HS-27A (cell line): ENCODE data around the gene ERLEC1.
A peak's percentile ranks its signal among the peaks of the same experiment; 100 is the strongest.
"Not testable (repeated sequence)": the region's sequence is repeated elsewhere in the genome, so short reads cannot be mapped to it uniquely, and the experiment has no call there.

Experiments used
- DNase-seq: peaks from one replicate; pipeline ENCODE4 v3.0.0-alpha.2; 2012; ENCODE audit warnings: low read depth, missing footprints

ERLEC1 gene

DNA sequence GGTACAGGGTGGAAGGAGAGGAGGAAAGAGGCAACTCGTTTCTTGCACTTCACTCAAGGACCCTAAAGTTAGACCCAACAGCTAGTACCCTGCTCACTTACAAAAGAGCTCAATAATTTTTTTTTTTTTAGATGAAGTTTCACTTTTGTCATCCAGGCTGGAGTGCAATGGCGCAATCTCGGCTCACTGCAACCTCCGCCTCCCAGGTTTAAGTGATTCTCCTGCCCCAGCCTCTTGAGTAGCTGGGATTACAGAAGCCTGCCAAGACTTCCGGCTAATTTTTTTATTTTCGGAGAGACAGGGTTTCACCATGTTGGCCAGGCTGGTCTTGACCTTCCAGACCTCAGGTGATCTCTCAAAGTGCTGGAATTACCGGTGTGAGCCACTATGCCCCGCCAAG, 4.2 kb upstream of the ERLEC1 start:
- no peak for DNase-seq

DNA sequence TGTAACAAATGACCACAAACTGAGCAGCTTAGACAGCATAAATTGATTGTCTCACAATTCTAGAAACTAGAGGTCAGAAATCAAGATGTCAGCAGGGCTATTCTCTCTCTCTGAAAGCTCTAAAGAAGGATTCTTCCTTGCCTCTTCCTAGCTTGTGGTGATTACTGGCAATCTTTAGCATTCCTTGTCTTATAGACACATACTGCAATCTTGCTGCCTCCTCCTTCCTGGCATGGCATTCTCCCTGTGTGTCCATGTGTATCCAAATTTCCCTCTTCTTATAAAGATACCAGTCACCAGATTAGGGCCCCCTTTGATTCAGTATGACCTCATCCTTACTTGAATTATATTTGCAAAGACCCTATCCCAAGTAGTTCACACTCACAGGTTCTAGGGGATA, 2.4 kb upstream of the ERLEC1 start:
- no peak for DNase-seq

DNA sequence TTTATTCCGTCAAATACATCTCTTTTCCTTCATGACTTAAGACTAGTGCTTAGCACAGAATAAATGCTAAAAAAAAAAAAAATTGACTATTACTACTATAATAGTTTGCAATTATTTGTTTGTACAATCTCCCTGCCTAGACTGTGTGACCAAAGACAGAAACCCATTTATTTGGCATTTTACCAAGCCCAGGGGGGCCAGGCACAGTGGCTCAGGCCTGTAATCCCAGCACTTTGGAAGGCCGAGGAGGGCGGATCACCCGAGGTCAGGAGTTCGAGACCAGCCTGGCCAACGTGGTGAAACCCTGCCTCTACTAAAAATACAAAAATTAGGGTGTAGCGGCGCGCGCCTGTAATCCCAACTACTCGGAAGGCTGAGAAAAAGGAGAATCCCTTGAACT, 1.5 kb upstream of the ERLEC1 start:
- DNase-seq = no peak

DNA sequence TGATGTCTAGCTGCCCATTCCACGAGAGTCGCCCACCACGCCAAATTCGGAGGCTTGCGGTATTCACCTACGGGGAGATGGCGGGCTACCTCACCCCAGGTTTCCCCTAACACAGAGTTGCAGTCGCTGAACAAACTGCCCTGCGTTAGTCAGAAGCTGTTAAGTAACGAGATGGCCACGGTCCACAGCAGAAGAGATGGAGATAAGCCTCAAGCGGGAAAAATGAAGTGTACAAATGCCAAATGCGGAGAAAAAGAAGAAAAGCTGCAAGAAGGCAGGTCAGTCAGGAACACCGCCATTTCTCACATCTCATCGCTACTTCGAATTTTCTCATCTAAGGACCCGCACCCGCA, 516 bp upstream of the ERLEC1 start:
- peak; percentile 24 for DNase-seq

DNA sequence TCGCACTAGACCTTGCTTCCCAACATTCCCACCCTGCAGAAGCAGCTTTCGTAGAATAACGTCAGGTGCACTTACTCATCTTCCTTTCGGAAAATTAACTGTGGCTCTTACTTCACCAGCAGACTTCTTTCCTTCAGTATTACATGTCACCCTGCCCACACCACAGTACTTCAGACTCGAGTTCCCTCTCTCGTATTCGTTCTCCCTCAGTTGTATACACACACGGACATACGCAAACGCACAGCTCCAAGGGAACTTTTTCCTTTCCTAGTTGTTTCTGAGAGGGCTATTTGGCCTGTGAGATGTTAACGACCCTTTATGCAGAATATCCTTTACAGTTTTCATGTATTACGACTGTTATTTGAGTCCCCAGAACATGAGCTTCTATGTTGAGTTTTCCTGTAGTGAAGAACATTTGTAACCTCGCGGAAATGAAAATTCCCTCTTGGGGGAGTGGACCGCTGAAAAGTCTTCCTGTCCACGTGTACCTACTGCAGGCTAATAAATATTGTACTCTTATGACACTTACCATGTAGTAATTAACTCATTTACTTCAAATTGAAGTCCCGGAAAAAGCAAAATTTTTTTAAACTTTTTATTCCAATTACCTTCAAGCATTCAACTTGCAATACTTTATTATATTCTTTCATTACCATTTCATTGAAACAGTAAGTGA, 908 bp downstream of the ERLEC1 start:
- DNase-seq = no peak

DNA sequence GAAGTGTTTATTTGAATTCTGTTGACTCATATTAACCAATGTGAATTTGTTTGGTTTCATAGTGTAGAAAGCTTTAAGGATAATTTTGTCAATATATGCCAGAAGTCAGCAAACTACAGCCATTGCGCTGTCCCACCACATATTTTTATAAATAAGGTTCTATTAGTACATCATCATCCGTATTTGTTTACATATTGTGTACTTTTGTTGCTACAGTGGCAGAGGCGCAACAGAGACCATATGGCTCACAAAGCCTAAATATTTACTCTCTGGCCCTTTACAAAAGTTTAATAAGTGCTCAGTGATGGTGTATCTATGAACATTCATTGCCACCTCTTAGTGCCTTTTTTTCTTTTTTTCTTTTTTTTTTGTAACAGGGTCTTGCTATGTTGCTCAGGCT, 6.4 kb downstream of the ERLEC1 start:
- no peak for DNase-seq

DNA sequence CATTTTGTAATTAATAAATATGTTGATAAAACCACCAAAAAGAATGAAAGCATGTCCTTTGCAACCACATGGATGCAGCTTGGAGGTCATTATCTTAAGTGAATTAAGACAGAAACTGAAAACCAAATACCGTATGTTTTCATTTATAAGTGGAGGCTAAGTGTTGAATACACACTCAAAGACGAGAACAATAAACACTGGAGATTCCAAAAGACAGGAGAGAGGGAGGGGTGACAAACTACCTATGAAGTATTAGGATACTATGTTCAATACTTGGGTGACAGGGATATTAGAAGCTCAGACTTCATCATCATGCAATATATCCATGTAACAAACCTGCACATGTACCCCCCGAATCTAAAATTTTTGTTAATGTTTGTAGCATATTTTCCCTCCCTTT, 7.0 kb downstream of the ERLEC1 start:
- DNase-seq = no peak

DNA sequence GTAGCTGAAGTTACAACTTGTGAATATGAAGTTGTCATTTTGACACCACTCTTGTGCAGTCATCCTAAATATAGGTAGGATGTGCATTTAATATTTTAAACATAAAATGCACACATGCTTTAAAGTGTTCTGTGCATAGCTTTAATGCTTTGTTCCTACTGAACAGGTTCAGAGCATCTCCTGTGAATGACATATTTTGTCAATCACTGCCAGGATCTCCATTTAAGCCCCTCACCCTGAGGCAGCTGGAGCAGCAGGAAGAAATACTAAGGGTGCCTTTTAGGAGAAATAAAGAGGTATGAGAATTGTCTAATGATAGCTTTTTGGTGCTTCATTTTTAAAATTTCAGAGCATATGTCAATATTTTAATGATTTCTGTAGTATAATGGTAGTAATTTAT, 14.7 kb downstream of the ERLEC1 start:
- no peak for DNase-seq

DNA sequence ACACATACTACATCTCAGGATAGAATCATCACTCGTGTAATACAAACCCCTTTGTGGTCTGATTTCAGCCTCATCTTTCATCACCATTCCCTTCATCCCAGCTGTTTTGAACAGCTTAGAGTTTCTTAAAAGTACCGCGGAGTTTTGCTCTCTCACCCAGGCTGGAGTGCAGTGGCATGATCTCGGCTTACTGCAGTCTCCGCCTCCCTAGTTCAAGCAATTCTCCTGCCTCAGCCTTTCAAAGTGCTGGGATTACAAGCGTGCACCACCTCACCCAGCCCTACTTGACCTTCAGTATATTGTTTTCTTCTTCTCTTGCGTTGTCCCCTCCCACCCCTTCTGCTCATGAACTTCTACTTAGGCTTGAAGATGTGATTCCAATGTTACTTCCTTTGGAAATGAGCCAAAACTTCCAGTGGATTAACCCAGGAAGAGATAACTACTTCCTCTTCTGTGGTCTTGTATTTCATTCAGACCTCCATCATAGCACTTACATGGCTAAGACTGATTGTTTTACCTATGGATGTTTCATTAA, 15.8 kb downstream of the ERLEC1 start:
- DNase-seq = no peak

DNA sequence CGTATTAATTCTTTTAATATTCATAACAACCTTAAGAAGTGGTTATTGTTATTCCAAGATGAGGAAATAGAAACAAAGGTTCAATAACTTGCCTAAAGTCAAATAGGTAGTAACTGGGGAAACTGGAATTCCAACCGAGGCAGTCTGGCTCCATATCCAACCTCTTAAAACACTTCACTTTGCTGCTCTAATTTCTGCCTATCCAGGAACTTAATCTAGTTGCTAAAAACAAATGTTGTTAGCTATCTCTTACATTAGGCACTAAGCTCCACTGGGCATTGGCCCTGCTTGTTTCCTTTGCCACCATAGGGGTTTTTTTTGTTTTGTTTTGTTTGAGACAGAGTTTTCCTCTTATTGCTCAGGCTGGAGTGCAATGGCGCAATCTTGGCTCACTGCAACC, 24.8 kb downstream of the ERLEC1 start:
- DNase-seq = no peak

DNA sequence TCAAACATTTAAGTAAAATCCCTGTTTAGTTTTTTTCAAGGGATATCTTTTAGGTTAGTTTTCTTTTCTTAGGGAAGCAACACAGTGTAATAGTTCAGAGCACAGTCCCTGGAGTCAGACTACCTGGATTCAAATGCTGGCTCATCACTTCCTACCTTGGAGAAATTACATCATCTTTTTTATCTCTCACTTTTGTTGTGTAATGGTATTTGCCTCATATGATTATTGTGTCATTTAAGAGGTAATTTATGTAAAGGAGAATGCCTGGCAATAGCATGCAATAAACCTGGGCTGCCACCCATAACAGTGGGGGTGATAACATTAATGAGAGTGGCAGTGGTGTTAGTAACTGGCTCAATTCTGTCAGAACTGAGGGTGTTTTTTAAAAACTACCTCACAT, 26.3 kb downstream of the ERLEC1 start:
- no peak for DNase-seq

DNA sequence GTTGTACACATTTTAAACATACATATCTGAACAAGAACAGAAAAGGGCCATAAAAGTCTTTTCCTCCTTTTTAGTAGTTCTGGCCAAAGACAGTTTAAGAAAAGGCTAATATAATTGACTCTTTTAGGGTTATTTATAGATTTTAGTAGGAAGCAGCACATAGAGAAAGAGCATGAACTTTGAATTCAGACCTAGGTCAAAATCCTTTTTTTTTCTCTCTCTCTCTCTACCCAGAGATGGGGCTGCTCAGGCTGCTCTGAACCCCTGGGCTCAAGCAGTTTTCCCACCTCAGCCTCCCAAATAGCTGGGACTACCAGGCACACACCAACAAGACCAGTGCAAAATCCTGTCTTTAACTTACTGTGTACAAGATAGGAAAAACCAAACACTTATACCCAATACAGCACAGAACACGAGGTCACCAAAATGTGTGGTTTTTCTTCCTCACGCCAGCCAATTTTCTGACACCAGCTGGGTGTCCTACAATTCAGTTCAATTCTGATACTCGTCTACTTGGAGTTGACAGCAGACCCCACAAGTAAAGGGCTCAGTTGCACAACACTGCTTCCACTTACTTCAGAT, 32.1 kb downstream of the ERLEC1 start:
- DNase-seq = no peak

DNA sequence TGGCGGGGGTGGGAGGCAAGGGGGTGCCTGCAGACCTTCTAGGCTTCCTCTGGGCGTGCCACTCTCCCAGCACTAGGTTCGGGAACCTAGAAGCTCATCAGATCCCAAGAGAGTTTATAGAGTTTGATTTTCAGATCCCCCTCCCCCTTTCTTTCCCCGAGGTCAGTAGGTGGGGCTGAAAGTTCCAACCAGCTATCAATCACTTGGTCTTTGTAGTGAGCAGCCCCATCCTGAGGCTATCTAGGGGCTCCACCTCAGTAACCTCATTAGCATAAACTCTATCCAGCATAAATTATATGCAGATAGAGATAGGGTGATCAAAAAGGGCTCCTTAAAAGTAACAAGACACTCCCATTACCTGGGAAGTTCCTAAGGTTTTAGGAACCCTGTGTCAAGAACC, 32.8 kb downstream of the ERLEC1 start:
- no peak for DNase-seq

DNA sequence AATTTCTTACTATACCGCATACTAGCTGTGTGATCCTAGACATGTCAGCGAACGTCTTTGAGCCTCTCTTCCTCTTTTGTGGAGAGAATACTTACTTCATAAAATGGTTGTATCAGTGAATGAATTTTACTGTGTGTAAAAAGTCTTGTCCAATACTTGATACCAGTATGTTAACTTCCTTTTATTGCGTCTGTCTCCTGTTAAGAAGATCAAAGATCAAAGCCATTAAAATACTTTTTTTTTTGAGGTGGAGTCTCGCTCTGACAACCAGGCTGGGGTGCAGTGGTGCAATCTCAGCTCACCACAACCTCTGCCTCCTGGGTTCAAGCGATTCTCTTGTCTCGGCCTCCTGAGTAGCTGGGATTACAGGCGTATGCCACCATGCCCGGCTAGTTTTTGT, 33.2 kb downstream of the ERLEC1 start:
- DNase-seq = no peak

DNA sequence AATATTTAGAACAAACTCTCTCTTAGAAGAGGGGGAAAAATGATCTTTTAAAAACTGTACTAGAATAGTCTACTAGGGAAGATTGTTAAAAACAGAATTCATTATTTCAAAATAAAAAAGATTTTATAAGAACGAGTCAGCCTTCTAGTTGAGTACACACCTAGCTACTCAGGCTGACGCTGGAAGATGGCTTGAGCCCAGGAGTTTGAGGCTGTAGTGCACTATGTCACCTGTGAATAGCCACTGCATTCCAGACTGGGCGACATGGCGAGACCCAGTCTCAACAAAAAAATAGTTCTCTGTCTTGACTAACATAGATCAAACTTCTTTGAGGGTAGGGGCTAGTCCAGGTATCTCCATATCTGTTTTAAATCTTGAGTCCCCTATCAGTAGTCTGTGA, 33.9 kb downstream of the ERLEC1 start:
- no peak for DNase-seq

DNA sequence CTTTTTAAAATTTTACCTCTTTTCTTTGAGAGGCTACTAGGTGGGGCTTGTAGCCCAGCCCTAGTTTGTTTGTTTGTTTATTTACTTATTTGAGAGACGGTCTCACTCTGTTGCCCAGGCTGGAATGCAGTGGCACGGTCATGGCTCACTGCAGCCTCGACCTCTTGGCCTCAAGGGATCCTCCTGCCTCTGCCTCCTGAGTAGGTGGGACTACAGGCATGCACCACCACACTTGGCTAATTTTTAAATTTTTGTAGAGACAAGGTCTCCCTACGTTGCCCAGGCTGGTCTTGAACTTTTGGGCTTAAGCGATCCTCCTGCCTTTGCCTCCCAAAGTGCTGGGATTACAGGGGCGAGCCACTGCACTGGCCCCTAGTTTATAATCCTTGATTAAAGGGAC, 35.0 kb downstream of the ERLEC1 start:
- no peak for DNase-seq

DNA sequence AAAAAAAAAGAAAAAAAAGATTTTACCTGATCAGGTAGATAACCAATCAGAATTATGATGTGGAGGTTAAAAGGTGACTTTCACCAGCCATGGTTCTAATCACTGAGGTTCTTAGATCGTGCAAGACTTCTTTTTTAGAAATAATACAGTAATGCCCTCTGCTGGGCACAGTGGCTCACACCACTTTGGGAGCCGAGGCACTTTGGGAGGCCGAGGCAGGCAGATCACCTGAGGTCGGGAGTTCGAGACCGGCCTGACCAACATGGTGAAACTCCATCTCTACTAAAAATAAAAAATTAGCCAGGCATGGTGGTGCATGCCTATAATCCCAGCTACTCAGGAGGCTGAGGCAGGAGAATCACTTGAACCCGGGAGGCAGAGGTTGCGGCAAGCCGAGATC, 36.8 kb downstream of the ERLEC1 start:
- DNase-seq = not testable (repeated sequence)

DNA sequence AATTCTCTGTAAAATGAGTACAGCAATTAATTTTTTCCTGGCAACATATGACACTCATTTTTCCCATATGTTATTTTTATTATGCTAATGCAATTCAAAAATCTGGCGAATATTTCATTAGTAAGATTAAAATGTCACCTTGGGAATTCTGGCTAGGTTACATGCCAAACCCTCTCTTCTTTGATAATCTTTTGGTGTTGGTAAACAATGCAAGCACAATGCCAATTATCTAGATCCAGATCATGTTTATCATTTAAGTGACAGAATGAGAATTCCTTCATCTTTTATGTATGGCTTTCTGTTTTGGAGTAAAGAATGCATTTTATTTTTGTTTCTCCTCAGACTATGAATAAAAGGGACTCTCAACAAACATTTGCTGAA, 39.2 kb downstream of the ERLEC1 start:
- no peak for DNase-seq

DNA sequence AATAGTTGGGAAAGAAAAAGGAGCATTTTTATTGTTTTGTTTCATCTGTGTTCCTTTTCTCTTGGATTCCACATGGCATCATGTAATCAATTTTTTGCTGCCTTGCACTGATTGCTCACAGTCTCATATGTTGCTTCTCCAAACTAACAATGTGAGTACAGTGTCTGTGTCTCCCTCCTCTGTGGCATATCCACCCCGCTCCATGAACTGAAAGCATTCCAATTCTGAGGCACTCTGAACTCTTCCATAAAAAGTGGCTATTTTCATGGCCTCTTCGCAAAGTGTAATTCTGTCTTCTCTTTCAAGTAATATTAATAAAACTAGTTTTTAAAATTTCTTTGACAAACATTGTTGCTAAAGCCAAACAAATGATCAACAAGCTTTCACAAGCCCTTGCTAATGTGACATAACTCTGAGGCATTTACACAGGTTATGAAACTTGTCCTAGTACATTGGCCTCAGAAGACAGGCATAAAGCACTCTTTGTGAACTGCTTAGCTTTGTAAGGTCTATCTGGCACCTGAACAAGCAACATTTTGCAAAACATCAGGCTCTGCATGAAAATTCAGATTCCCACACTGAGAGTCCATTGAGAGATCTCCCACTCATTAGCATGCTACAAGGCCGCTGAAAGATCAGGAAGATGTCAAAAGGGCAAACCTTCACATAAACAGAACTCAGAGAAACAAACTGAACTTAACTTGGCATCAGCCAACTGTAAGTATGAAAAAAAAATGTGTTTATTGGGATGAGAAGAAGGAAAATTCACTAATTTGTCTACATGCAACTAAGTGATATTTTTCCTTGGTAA, 39.9 kb downstream of the ERLEC1 start:
- no peak for DNase-seq

DNA sequence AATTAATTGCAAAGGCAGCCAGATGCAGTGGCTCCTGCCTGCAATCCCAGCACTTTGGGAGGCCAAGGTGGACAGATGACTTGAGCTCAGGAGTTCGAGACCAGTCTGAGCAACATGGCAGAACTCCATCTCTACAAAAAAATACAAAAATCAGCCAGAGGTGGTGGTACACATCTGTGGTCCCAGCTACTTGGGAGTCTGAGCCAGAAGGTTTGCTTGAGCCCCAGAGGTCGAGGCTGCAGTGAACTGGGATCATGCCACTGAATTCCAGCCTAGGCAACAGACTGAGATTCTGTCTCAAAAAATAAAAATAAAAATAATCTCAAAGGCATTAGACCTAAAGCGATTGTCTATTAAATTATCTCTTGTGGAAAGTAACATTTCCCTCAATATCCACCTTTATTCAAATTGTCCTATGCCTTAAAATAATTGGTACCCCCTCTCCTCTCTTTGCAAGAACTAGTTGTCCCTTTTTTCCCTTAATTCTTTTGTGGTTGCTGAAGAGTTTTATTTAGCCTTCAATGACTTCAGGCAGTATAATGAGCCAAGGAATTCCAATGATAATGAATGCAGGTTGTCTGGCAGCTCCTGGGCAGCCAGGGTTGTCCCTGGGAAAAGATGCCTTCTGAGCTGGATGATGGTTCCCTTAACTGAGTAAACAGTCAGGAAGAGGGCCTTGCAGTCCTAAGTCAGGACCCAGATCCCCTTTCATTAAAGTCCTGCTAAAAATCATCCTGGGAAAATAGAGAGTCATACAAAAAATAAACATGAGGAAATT, 40.7 kb downstream of the ERLEC1 start:
- no peak for DNase-seq

DNA sequence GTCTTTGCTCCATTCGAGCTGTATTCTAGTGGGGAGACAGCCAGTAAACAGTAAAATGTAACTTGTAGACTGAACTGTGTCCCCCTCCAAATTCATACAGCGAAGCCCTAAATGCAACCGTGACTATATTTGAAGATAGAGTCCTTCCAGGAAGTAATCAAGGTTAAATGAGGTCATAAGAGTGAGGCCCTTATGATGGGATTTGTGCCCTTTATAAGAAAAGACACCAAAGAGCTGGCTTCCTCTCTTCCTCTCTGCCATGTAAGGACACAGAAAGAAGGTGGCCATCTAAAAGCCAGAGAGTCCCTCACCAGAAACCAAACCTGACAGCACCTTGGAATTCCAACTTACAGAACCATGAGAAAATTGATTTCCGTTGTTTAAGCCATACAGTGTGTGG, 41.5 kb downstream of the ERLEC1 start:
- no peak for DNase-seq

DNA sequence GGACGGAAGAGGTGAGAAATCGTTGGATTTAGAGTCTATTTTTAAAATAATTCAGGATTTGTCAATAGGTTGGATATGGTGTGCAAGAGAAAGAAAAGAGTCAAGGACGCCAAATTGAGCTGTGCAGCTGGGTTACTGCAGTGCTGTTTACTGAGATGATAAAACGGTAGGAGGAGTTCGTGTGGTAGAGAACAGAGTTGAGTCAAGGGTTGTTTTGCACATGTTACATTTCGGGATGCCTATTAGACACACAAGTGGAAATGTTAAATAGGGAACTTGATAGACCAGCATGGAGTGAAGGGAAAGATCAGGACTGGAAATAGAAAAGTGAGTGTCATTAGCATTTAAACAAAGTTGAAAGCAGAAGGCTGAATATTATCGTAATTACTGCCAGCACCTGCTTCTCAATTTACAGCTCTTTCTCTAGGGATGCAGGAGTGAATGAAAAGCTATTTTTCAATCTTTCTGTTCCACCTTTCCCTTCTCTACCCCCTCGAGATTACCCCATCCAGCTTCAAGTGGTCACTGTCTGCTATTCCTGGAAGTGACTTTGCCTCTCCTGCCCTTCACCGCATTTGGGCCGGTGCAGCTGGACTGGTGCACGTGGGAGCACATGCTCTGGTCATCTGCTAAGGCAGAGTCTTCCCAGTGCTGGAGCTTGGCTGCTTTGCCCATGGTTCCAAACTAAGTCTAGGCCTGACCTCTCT, 42.6 kb downstream of the ERLEC1 start:
- DNase-seq = no peak
